Measurements from ENCODE around the gene PCP4L1.
A peak's percentile ranks its signal among the peaks of the same experiment; 100 is the strongest.
"Not testable (repeated sequence)": the region's sequence is repeated elsewhere in the genome, so short reads cannot be mapped to it uniquely, and the experiment has no call there.

The PCP4L1 gene

GRCh38 chr1:161307892-161308638 is 49.5 kb downstream of the PCP4L1 start:
- no peak for DNase-seq
- in situ Hi-C loops (cut with MboI; ENCODE audit: low pct_unique_long_range_greater_than_20kb, low sequenced_read_pairs) = no loop called here

DNA sequence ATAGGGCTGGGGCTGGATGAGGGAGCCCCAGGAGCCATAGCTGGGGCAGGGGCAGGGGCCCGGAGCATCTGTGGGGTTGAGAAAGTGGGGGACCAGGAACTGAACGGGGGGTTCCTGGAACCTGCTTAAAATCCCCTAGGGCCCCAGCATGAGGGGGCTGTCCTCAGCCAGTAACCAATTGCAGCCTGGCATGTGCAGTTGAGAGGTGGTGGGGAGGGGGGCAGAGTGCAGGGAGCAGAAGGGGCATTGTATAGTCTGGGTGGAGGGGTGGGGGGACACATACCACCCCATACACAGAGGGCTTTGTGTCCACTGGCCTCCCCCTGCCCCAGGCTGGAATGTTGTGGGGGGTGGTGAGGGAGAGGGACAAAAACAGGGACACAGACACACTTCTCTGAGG is 51.3 kb downstream of the PCP4L1 start, which contains the start of gene MPZ:
TSS of gene MPZ (minus strand) at position 101 of the 400 bp plus-strand sequence. CDS start at position 38, 63 bp downstream.
- DNase-seq = no peak
- in situ Hi-C loops (cut with MboI; ENCODE audit: low pct_unique_long_range_greater_than_20kb, low sequenced_read_pairs) = no loop called here

- no peak for DNase-seq
- in situ Hi-C loops (cut with MboI; ENCODE audit: low pct_unique_long_range_greater_than_20kb, low sequenced_read_pairs) = no loop called here
Measured at GRCh38 chr1:161311595-161312181, 53.1 kb downstream of the PCP4L1 start.

DNA sequence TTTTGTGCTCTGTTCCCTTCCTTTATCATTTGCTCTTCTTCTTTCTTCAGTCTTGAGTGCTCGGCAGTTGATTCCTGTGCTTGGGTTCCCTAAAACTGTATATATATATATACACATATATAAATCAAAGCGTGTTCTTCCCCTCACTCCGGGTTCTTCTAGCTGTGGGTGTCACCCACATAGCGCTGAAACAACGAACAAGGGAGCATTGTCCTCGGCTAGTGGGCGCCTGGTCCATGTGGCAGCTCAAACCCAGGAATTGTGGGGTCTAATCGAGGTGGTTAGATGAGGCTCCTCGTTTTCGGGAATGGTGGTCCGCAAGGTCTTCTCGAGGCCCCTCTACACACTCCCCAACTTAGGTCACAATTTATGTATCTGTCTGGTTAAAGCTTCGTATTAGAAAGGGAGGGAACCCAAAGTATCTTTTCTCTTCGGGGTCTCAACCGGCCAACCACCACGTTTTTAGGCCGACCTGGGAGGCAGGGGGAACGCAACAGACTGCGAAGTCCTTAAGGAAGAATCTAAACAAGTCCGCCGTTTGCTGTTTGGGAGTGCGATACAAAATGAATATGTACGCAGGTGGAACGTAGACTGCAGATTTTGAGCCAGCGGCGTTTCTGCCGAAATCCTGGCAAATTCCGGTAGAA is 55.1 kb downstream of the PCP4L1 start:
- in situ Hi-C loops (cut with MboI; ENCODE audit: low pct_unique_long_range_greater_than_20kb, low sequenced_read_pairs) = no loop called here

DNA sequence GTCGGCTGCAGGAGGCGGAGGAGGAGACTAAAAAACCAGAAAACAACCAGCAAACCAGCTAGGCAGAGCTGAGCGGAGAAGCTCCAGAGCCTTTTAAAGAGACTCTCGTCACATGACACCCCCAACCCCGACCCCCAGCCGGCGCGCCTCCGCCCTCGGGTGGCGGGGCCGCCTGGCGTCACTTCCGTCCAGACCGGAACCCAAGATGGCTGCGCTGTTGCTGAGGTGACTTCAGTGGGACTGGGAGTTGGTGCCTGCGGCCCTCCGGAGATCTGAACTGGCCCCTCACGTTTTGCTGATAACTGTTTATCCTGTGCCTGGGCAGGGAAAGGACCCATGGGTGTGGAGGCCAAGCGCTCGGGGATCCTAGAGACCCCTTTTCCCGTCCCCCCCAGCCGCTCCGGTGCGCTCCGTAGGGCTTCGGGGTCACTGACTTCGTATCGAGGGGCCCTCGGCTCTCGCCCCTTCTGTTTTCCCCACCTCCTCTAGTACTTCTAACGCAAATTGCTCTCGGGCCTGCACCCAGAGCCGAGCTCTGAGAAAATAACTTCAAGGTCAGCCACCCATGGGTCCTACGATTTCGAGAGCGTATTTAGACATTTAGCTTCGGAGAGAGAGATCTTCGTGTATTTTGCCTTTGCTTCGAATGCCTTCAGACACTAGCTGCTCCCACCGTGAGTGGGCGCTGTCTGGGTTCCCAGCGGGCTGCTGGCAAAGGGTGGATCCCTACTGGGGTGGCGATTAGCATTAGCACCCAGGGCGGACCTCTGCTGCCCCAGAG is 55.8 kb downstream of the PCP4L1 start, which contains the start of gene SDHC:
TSS of gene SDHC (plus strand) at position 181 of the 781 bp plus-strand sequence. CDS start at position 206, 25 bp downstream.
- peak; percentile 92 for DNase-seq
- in situ Hi-C loops (cut with MboI; ENCODE audit: low pct_unique_long_range_greater_than_20kb, low sequenced_read_pairs) = no loop called here

More for the DNA sequence above, 55.1 kb downstream of the PCP4L1 start:
- DNase-seq = no peak

DNA sequence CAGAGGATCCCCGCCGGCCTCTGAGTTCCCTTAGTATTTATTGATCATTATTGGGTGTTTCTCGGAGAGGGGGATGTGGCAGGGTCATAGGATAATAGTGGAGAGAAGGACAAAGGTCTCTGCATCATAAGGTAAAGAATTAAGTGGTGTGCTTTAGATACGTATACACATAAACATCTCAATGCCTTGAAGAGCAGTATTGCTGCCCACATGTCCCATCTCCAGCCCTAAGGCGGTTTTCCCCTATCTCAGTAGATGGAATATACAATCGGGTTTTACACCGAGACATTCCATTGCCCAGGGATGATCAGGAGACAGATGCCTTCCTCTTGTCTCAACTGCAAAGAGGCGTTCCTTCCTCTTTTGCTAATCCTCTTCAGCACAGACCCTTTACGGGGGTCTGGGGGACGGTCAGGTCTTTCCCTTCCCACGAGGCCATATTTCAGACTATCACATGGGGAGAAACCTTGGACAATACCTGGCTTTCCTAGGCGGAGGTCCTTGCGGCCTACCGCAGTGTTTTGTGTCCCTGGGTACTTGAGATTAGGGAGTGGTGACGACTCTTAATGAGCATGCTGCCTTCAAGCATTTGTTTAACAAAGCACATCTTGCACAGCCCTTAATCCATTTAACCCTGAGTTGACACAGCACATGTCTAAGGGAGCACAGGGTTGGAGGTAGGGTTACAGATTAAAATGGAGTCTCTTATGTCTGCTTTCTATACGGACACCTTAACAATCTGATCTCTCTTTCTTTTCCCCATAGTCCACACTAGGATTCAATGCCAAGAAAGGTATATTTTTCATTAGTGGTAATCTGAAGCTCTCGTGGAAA is 57.5 kb downstream of the PCP4L1 start:
- DNase-seq = peak; percentile 30
- in situ Hi-C loops (cut with MboI; ENCODE audit: low pct_unique_long_range_greater_than_20kb, low sequenced_read_pairs) = not testable (repeated sequence)

GRCh38 chr1:161324020-161324419 is 65.5 kb downstream of the PCP4L1 start:
- DNase-seq = no peak
- in situ Hi-C loops (cut with MboI; ENCODE audit: low pct_unique_long_range_greater_than_20kb, low sequenced_read_pairs) = no loop called here

DNA sequence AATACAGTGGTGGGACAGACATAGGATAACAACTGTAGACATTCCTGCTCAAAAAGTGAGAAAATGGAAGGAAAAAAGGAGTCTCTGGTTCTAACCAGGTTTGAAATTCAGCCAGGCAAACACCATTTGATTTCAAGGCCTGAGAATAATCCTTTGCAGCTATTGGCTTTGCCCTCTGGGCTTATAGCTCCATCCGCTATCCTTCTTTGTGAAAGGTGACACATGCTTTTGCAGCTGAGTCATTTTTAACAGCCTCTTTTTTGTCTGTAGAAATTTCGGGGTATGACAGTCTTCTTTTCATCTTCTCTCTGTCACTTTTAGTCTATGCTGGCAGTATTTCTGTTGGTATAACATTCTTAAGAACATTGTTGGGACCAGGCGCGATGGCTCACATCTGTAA is 71.8 kb downstream of the PCP4L1 start:
- no peak for DNase-seq
- in situ Hi-C loops (cut with MboI; ENCODE audit: low pct_unique_long_range_greater_than_20kb, low sequenced_read_pairs) = no loop called here

DNA sequence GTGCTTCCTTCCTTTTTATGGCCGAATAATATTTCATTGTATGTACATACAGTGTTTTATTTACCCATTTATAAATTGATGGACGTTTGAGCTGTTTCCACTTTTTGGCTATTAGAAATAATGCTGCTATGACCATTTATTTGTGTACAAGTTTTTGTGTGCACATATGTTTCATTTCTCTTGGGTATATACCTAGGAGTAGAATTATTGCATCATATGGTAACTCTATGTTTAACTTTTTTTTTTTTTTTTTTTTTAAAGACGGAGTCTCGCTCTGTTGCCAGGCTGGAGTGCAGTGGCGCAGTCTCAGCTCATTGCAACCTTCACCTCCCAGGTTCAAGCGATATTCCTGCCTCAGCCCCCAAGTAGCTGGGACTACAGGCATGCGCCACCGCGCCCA is 74.6 kb downstream of the PCP4L1 start:
- in situ Hi-C loops (cut with MboI; ENCODE audit: low pct_unique_long_range_greater_than_20kb, low sequenced_read_pairs) = no loop called here
- DNase-seq = no peak

Measured in KBM-7 (cell line).